AG10803 (cell line): ENCODE data around the gene NPW.

Experiments
- DNase-seq: peaks from one replicate; pipeline ENCODE4 v3.0.0; 2010; ENCODE audit warnings: low read depth
- H3K4me3 ChIP-seq: 2 replicates; pipeline ENCODE4 v1.5.1; 2011; ENCODE audit warnings: mild to moderate bottlenecking, low read length, control low read depth
- CTCF ChIP-seq: conservative IDR thresholded peaks from 2 replicates; pipeline ENCODE4 v1.5.1; 2011; ENCODE audit warnings: mild to moderate bottlenecking, low read length, control low read depth, inconsistent platforms

NPW gene

GRCh38 chr16:1991588-1991947, 28.0 kb upstream of the NPW start:
- no peak for TF ChIP-seq CTCF
- H3K4me3 ChIP-seq = peak overlapping the region; percentile 44
- DNase-seq = no peak

GRCh38 chr16:1991948-1992703, 27.5 kb upstream of the NPW start:
- H3K4me3 ChIP-seq = peak overlapping the region; percentile 44
- peak; percentile 77 for DNase-seq
- TF ChIP-seq CTCF = no peak

GRCh38 chr16:1992704-1993317, 26.8 kb upstream of the NPW start:
- H3K4me3 ChIP-seq = no peak overlapping the region
- DNase-seq = no peak
- TF ChIP-seq CTCF = no peak

- H3K4me3 ChIP-seq = no peak overlapping the region
- peak; percentile 44 for DNase-seq
- no peak for TF ChIP-seq CTCF
Measured at GRCh38 chr16:1993731-1994131, 25.9 kb upstream of the NPW start.

- peak; percentile 84 for DNase-seq
- TF ChIP-seq CTCF = no peak
- H3K4me3 ChIP-seq = no peak overlapping the region
Measured at GRCh38 chr16:1997494-1998359, 21.9 kb upstream of the NPW start.

- no peak overlapping the region for H3K4me3 ChIP-seq
- no peak for TF ChIP-seq CTCF
- DNase-seq = no peak
Measured at GRCh38 chr16:1998360-1998835, 21.2 kb upstream of the NPW start.
